ENCODE results near the gene PRKCZ.
A peak's percentile ranks its signal among the peaks of the same experiment; 100 is the strongest.

Gene PRKCZ

DNA sequence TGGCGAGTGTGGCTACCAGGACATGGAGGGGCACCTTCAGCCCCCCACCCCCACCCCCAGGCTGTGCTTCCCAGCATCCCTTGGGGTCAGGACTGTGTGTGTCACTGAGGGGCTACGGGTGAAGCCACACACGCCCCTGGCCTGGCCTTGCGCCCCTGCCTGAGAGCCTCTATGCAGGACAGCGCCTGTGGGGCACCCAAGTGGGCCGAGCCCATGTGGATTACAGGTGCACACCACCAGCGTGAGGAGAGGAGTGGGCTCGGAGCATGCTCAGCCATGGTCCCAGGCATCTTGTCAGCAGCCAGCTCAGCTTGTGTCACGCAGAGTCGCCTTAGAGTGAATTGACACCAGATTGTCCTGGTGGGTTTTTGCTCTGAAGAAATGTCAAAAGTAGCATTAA is 116.5 kb downstream of the PRKCZ start:
- peaks cover 0 to 3% (median 0%) of the 10 kb centered on the region in 3 experiments for H3K27me3 ChIP-seq (ENCODE audit: control insufficient read depth in 3 of 3, insufficient read depth in 3 of 3, low read depth in 1 of 3, low read length in 3 of 3)
- H3K79me1 ChIP-seq (ENCODE audit: low read depth, low read length) = peaks cover 1% of the 10 kb centered on the region
- H3K4me2 ChIP-seq (ENCODE audit: insufficient read depth, low read length, poor library complexity, severe bottlenecking) = no peak overlapping the region
- no peak overlapping the region for H4K8ac ChIP-seq (ENCODE audit: low read depth, low read length)
- peak overlapping the region; percentile 92 for H3K14ac ChIP-seq (ENCODE audit: low read length)
- H3K9me3 ChIP-seq (replicated peaks in 1 of 2; ENCODE audit: control insufficient read depth in 2 of 2, insufficient read depth in 1 of 2, low read depth in 1 of 2, low read length in 2 of 2) = peaks cover 9% of the 10 kb centered on the region in 2 donors
- H2AK5ac ChIP-seq (ENCODE audit: low read depth, low read length) = peak overlapping the region; percentile 96
- H2BK12ac ChIP-seq (ENCODE audit: low read length) = peak overlapping the region; percentile 31
- no peak overlapping the region for H3K27ac ChIP-seq (replicated peaks; ENCODE audit: low read length)
- DNase-seq (ENCODE audit: low spot score) = no peak
- no peak overlapping the region for H2BK15ac ChIP-seq (ENCODE audit: low read length)
- H3K18ac ChIP-seq (ENCODE audit: low read length) = peak overlapping the region; percentile 23
- no CpG with 5 or more reads among the region's 10 CpGs for WGBS, 2 donors (ENCODE audit: extremely low coverage in 2 of 2, insufficient read length in 2 of 2, insufficient replicate concordance in 1 of 2)
- H3K36me3 ChIP-seq (replicated peaks in 1 of 2; ENCODE audit: control insufficient read depth in 2 of 2, insufficient read depth in 2 of 2, low read length in 2 of 2) = peaks cover 0 to 4% of the 10 kb centered on the region in 2 donors
- H3K4me3 ChIP-seq (ENCODE audit: low read length in 2 of 2) = no peak overlapping the region
- peak overlapping the region; percentile 98 for H3K23ac ChIP-seq (ENCODE audit: low read depth, low read length, poor library complexity)
- peak overlapping the region; percentile 49 for H2BK5ac ChIP-seq (ENCODE audit: low read length)
- no peaks in the 10 kb centered on the region for H3K4me1 ChIP-seq (ENCODE audit: control insufficient read depth in 2 of 2, insufficient read depth in 1 of 2, low read depth in 1 of 2, low read length in 2 of 2)
- H4K91ac ChIP-seq (ENCODE audit: low read depth, low read length, poor library complexity) = no peak overlapping the region
- H3K9ac ChIP-seq (ENCODE audit: low read depth, low read length, poor library complexity) = peak overlapping the region; percentile 68
- H3K4ac ChIP-seq (ENCODE audit: low read length) = no peak overlapping the region
- H2AFZ ChIP-seq (ENCODE audit: low read length) = no peak overlapping the region
- H2BK120ac ChIP-seq (ENCODE audit: low read depth, low read length) = no peak overlapping the region

GRCh38 chr1:2168090-2168489 is 117.9 kb downstream of the PRKCZ start:
- Histone ChIP-seq H4K91ac (ENCODE audit: low read depth, low read length, poor library complexity) (no peak overlapping the region), H4K8ac (ENCODE audit: low read depth, low read length) (no peak overlapping the region), H3K9me3 (replicated peaks in 1 of 2; ENCODE audit: control insufficient read depth in 2 of 2, insufficient read depth in 1 of 2, low read depth in 1 of 2, low read length in 2 of 2) (peaks cover 6 to 8% of the 10 kb centered on the region in 2 donors), H3K27ac (replicated peaks; ENCODE audit: low read length) (no peak overlapping the region), H3K79me1 (ENCODE audit: low read depth, low read length) (peaks cover 1% of the 10 kb centered on the region), H3K4me3 (ENCODE audit: low read length in 2 of 2) (no peak overlapping the region), H3K36me3 (replicated peaks in 1 of 2; ENCODE audit: control insufficient read depth in 2 of 2, insufficient read depth in 2 of 2, low read length in 2 of 2) (peaks cover 0 to 4% of the 10 kb centered on the region in 2 donors), H2BK5ac (ENCODE audit: low read length) (no peak overlapping the region), H3K14ac (ENCODE audit: low read length) (no peak overlapping the region), H2BK12ac (ENCODE audit: low read length) (no peak overlapping the region), H3K27me3 (ENCODE audit: control insufficient read depth in 3 of 3, insufficient read depth in 3 of 3, low read depth in 1 of 3, low read length in 3 of 3) (peaks cover 0 to 3% (median 0%) of the 10 kb centered on the region in 3 experiments), H2AK5ac (ENCODE audit: low read depth, low read length) (no peak overlapping the region), H2AFZ (ENCODE audit: low read length) (no peak overlapping the region), H3K18ac (ENCODE audit: low read length) (no peak overlapping the region), H3K4ac (ENCODE audit: low read length) (no peak overlapping the region), H3K9ac (ENCODE audit: low read depth, low read length, poor library complexity) (no peak overlapping the region), H2BK15ac (ENCODE audit: low read length) (no peak overlapping the region), H2BK120ac (ENCODE audit: low read depth, low read length) (no peak overlapping the region), H3K23ac (ENCODE audit: low read depth, low read length, poor library complexity) (no peak overlapping the region), H3K4me2 (ENCODE audit: insufficient read depth, low read length, poor library complexity, severe bottlenecking) (no peak overlapping the region), H3K4me1 (ENCODE audit: control insufficient read depth in 2 of 2, insufficient read depth in 1 of 2, low read depth in 1 of 2, low read length in 2 of 2) (no peaks in the 10 kb centered on the region)
- DNase-seq (ENCODE audit: low spot score) = no peak
- no CpG with 5 or more reads among the region's 13 CpGs for WGBS, 2 donors (ENCODE audit: extremely low coverage in 2 of 2, insufficient read length in 2 of 2, insufficient replicate concordance in 1 of 2)

DNA sequence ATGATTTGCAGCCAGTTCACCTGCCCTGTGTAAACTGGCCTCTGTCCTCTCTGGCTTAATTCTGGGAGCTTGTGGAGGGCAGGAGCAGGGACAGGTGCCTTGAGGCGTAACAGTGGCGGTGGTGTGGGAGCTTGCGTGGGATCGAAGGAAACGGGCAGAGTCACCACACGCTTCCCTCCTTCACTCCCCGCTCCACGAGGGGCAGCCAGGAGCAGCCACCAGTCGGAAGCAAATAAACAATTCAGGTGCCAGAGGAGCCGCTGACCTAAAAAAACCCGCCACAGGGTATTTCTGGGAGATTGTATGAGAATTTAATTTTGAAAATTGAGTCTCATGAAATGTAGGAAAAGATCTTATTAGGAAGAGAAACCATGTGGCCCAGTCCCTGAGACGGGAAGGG is 118.3 kb downstream of the PRKCZ start:
- DNase-seq (ENCODE audit: low spot score) = no peak
- H3K4me3 ChIP-seq (ENCODE audit: low read length in 2 of 2) = no peak overlapping the region
- no peaks in the 10 kb centered on the region for H3K4me1 ChIP-seq (ENCODE audit: control insufficient read depth in 2 of 2, insufficient read depth in 1 of 2, low read depth in 1 of 2, low read length in 2 of 2)
- H2BK12ac ChIP-seq (ENCODE audit: low read length) = no peak overlapping the region
- H2BK15ac ChIP-seq (ENCODE audit: low read length) = no peak overlapping the region
- no peak overlapping the region for H3K4me2 ChIP-seq (ENCODE audit: insufficient read depth, low read length, poor library complexity, severe bottlenecking)
- H3K27me3 ChIP-seq (ENCODE audit: control insufficient read depth in 3 of 3, insufficient read depth in 3 of 3, low read depth in 1 of 3, low read length in 3 of 3) = peaks cover 0 to 3% (median 0%) of the 10 kb centered on the region in 3 experiments
- H3K79me1 ChIP-seq (ENCODE audit: low read depth, low read length) = peaks cover 1% of the 10 kb centered on the region
- no peak overlapping the region for H3K27ac ChIP-seq (replicated peaks; ENCODE audit: low read length)
- no peak overlapping the region for H2AK5ac ChIP-seq (ENCODE audit: low read depth, low read length)
- no peak overlapping the region for H3K9ac ChIP-seq (ENCODE audit: low read depth, low read length, poor library complexity)
- H2AFZ ChIP-seq (ENCODE audit: low read length) = no peak overlapping the region
- whole genome bisulfite sequencing, 2 donors (ENCODE audit: extremely low coverage in 2 of 2, insufficient read length in 2 of 2, insufficient replicate concordance in 1 of 2) = no CpG with 5 or more reads among the region's 12 CpGs
- peaks cover 0 to 3% of the 10 kb centered on the region in 2 donors for H3K36me3 ChIP-seq (replicated peaks in 1 of 2; ENCODE audit: control insufficient read depth in 2 of 2, insufficient read depth in 2 of 2, low read length in 2 of 2)
- H4K91ac ChIP-seq (ENCODE audit: low read depth, low read length, poor library complexity) = no peak overlapping the region
- H3K4ac ChIP-seq (ENCODE audit: low read length) = no peak overlapping the region
- no peak overlapping the region for H2BK5ac ChIP-seq (ENCODE audit: low read length)
- H4K8ac ChIP-seq (ENCODE audit: low read depth, low read length) = no peak overlapping the region
- H3K14ac ChIP-seq (ENCODE audit: low read length) = no peak overlapping the region
- H2BK120ac ChIP-seq (ENCODE audit: low read depth, low read length) = no peak overlapping the region
- no peak overlapping the region for H3K18ac ChIP-seq (ENCODE audit: low read length)
- peaks cover 4 to 5% of the 10 kb centered on the region in 2 donors for H3K9me3 ChIP-seq (replicated peaks in 1 of 2; ENCODE audit: control insufficient read depth in 2 of 2, insufficient read depth in 1 of 2, low read depth in 1 of 2, low read length in 2 of 2)
- no peak overlapping the region for H3K23ac ChIP-seq (ENCODE audit: low read depth, low read length, poor library complexity)

- Histone ChIP-seq H2BK5ac (ENCODE audit: low read length) (no peak overlapping the region), H3K4me3 (ENCODE audit: low read length in 2 of 2) (peak overlapping the region in 1 of 2 donors; percentile 34), H3K9me3 (replicated peaks in 1 of 2; ENCODE audit: control insufficient read depth in 2 of 2, insufficient read depth in 1 of 2, low read depth in 1 of 2, low read length in 2 of 2) (peaks cover 0 to 1% of the 10 kb centered on the region in 2 donors), H3K4ac (ENCODE audit: low read length) (no peak overlapping the region), H2BK15ac (ENCODE audit: low read length) (no peak overlapping the region), H3K79me1 (ENCODE audit: low read depth, low read length) (peaks cover under 1% of the 10 kb centered on the region), H3K36me3 (replicated peaks in 1 of 2; ENCODE audit: control insufficient read depth in 2 of 2, insufficient read depth in 2 of 2, low read length in 2 of 2) (peaks cover 0 to 4% of the 10 kb centered on the region in 2 donors), H2BK120ac (ENCODE audit: low read depth, low read length) (no peak overlapping the region), H3K23ac (ENCODE audit: low read depth, low read length, poor library complexity) (peak overlapping the region; percentile 83), H2AK5ac (ENCODE audit: low read depth, low read length) (no peak overlapping the region), H2BK12ac (ENCODE audit: low read length) (no peak overlapping the region), H3K27me3 (ENCODE audit: control insufficient read depth in 3 of 3, insufficient read depth in 3 of 3, low read depth in 1 of 3, low read length in 3 of 3) (peaks cover 0 to 3% (median 0%) of the 10 kb centered on the region in 3 experiments), H4K8ac (ENCODE audit: low read depth, low read length) (peak overlapping the region; percentile 78), H3K9ac (ENCODE audit: low read depth, low read length, poor library complexity) (peak overlapping the region; percentile 34), H3K4me1 (ENCODE audit: control insufficient read depth in 2 of 2, insufficient read depth in 1 of 2, low read depth in 1 of 2, low read length in 2 of 2) (no peaks in the 10 kb centered on the region), H3K14ac (ENCODE audit: low read length) (no peak overlapping the region), H3K18ac (ENCODE audit: low read length) (no peak overlapping the region), H4K91ac (ENCODE audit: low read depth, low read length, poor library complexity) (no peak overlapping the region), H2AFZ (ENCODE audit: low read length) (no peak overlapping the region), H3K27ac (replicated peaks; ENCODE audit: low read length) (no peak overlapping the region), H3K4me2 (ENCODE audit: insufficient read depth, low read length, poor library complexity, severe bottlenecking) (no peak overlapping the region)
- WGBS, 2 donors (ENCODE audit: extremely low coverage in 2 of 2, insufficient read length in 2 of 2, insufficient replicate concordance in 1 of 2) = no CpG with 5 or more reads among the region's 43 CpGs
- DNase-seq (ENCODE audit: low spot score) = no peak
Observed at GRCh38 chr1:2169200-2169836, 119.1 kb downstream of the PRKCZ start.

All from neuronal stem cell (in vitro differentiated cells).